ENCODE measurements around the gene ATG9B.

DNA sequence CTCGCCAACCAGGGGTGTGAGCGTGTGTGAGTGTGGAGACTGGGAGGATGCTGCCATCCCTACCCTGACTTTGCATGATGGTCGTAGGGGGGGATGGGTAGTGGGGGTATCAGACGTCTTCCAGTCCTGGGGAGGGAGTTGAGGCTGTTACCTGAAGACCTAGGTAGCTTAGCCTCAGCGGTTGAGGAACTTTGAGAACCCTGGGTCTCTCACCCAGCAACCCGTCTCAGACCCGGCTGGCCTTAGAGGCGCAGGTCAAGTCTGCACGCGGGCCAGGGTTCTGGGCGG is 37.8 kb upstream of the ATG9B start:
- TF ChIP-seq, protein P1, sequence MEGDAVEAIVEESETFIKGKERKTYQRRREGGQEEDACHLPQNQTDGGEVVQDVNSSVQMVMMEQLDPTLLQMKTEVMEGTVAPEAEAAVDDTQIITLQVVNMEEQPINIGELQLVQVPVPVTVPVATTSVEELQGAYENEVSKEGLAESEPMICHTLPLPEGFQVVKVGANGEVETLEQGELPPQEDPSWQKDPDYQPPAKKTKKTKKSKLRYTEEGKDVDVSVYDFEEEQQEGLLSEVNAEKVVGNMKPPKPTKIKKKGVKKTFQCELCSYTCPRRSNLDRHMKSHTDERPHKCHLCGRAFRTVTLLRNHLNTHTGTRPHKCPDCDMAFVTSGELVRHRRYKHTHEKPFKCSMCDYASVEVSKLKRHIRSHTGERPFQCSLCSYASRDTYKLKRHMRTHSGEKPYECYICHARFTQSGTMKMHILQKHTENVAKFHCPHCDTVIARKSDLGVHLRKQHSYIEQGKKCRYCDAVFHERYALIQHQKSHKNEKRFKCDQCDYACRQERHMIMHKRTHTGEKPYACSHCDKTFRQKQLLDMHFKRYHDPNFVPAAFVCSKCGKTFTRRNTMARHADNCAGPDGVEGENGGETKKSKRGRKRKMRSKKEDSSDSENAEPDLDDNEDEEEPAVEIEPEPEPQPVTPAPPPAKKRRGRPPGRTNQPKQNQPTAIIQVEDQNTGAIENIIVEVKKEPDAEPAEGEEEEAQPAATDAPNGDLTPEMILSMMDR (IDR thresholded peaks at IDR 0.05) = no peak
- TF ChIP-seq SIN3A (IDR thresholded peaks at IDR 0.05; ENCODE audit: borderline replicate concordance, insufficient read depth, low read depth, low read length) (0 out of 2 replicates have a peak, but pooled peaks have one; percentile 65), POLR2AphosphoS5 (IDR thresholded peaks at IDR 0.05; ENCODE audit: low read depth, low read length) (peak; percentile 65), TCF7L2 (IDR thresholded peaks at IDR 0.05; ENCODE audit: low read depth, low read length) (no peak)
- TF ChIP-seq, protein P2, sequence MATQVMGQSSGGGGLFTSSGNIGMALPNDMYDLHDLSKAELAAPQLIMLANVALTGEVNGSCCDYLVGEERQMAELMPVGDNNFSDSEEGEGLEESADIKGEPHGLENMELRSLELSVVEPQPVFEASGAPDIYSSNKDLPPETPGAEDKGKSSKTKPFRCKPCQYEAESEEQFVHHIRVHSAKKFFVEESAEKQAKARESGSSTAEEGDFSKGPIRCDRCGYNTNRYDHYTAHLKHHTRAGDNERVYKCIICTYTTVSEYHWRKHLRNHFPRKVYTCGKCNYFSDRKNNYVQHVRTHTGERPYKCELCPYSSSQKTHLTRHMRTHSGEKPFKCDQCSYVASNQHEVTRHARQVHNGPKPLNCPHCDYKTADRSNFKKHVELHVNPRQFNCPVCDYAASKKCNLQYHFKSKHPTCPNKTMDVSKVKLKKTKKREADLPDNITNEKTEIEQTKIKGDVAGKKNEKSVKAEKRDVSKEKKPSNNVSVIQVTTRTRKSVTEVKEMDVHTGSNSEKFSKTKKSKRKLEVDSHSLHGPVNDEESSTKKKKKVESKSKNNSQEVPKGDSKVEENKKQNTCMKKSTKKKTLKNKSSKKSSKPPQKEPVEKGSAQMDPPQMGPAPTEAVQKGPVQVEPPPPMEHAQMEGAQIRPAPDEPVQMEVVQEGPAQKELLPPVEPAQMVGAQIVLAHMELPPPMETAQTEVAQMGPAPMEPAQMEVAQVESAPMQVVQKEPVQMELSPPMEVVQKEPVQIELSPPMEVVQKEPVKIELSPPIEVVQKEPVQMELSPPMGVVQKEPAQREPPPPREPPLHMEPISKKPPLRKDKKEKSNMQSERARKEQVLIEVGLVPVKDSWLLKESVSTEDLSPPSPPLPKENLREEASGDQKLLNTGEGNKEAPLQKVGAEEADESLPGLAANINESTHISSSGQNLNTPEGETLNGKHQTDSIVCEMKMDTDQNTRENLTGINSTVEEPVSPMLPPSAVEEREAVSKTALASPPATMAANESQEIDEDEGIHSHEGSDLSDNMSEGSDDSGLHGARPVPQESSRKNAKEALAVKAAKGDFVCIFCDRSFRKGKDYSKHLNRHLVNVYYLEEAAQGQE (IDR thresholded peaks at IDR 0.05; ENCODE audit: insufficient read depth in 1 of 2, low read depth in 2 of 2, low read length in 1 of 2) = no peak

Data from Panc1 (cell line).